NT2/D1 (cell line): ENCODE data around the gene CUEDC1.

ENCODE experiments used
- DNase-seq: peaks from one replicate; pipeline ENCODE4 v3.0.0-alpha.2; 2011; ENCODE audit warnings: low read depth, low spot score
- H3K27me3 ChIP-seq: 2 replicates; pipeline ENCODE4 v1.6.0; 2011; ENCODE audit warnings: mild to moderate bottlenecking; ENCODE audit not compliant: insufficient read length, insufficient read depth
- H3K36me3 ChIP-seq: 2 replicates; pipeline ENCODE4 v1.6.1; 2011; ENCODE audit warnings: mild to moderate bottlenecking, low read length, mixed read lengths; ENCODE audit not compliant: insufficient read depth, insufficient read length
- H3K4me1 ChIP-seq: 2 replicates; pipeline ENCODE4 v1.5.1; 2011; ENCODE audit not compliant: insufficient read depth, insufficient read length
- H3K4me3 ChIP-seq: 2 replicates; pipeline ENCODE4 v1.5.1; 2011; ENCODE audit warnings: low read depth; ENCODE audit not compliant: insufficient read length
- H3K9ac ChIP-seq: 2 replicates; pipeline ENCODE4 v1.6.0; 2011; ENCODE audit warnings: low read depth; ENCODE audit not compliant: insufficient read length
- H3K9me3 ChIP-seq: 2 replicates; pipeline ENCODE4 v1.5.1; 2011; ENCODE audit warnings: mild to moderate bottlenecking, low read length; ENCODE audit not compliant: insufficient read depth
- SUZ12 ChIP-seq: IDR thresholded peaks from 2 replicates; pipeline ENCODE4 v1.6.1; 2011; ENCODE audit not compliant: insufficient read length, insufficient read depth; ENCODE audit errors: extremely low read depth
- YY1 ChIP-seq: IDR thresholded peaks from 2 replicates; pipeline ENCODE4 v1.6.1; 2011; ENCODE audit not compliant: insufficient read length, insufficient read depth
- ZNF274 ChIP-seq: IDR thresholded peaks from 2 replicates; pipeline ENCODE4 v1.6.1; 2011; ENCODE audit warnings: mild to moderate bottlenecking, low read depth, low read length

The CUEDC1 gene

DNA sequence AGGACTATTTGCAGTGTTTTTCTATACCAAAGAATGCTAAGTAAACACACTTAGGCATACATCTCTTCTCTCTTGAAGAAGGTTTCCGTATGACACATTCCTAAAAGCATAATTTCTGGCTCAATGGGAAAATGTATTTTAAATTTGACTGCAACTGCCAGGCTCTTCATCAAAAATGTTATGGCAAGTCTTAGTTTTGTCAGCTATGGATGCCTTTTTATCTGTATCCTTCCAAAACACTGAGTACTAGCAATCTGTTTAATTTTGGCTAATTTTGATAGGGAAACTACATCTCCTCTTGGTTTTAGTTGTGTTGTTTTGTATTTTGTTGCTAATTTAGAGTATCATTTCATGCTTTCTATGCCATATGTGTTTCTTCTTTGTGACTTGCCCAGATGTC is 140.8 kb downstream of the CUEDC1 start:
- no peak for DNase-seq

DNA sequence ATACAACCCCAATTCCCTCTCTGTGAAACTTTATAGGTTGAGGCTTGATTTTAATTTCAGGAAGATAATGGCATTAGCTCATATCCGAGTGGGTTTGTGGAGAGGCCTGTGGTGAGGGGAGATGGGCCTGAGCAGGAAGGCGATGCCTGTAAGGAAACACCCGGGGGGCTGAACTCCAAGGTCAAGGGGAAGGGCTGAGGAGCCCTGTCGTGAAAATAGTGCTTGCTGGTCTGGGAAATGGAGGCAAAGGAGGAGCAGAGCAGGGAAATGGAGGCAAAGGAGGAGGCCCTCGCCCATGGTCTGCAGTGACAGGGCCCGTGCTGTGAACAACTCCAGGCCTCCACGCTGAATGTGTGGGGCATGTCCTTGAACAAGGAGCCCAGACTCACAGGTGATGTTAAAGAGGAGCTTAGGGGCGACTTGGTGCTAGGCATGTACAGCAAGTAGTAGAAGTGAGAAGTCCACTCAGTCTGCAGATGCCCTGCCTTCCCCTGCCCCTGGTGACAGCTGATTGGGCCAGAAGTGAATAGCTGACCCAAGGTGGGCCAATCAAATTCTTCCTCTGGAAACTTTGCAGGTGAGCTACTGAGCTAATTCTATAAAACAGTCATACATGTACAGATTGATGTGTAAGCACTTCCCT is 143.5 kb downstream of the CUEDC1 start:
- Histone ChIP-seq H3K9ac (no peak overlapping the region), H3K4me1 (peaks cover 9% of the 10 kb centered on the region), H3K36me3 (no peaks in the 10 kb centered on the region), H3K27me3 (no peaks in the 10 kb centered on the region), H3K4me3 (no peak overlapping the region), H3K9me3 (no peaks in the 10 kb centered on the region)
- DNase-seq = no peak
- no peak for TF ChIP-seq YY1
- no peak for TF ChIP-seq ZNF274
- TF ChIP-seq SUZ12 = no peak

More for the DNA sequence above, 140.8 kb downstream of the CUEDC1 start:
- TF ChIP-seq SUZ12 = no peak
- no peak for TF ChIP-seq ZNF274
- no peak for TF ChIP-seq YY1
- no peak overlapping the region for H3K9ac ChIP-seq
- H3K4me1 ChIP-seq = peaks cover 12% of the 10 kb centered on the region
- H3K9me3 ChIP-seq = no peaks in the 10 kb centered on the region
- no peaks in the 10 kb centered on the region for H3K27me3 ChIP-seq
- no peak overlapping the region for H3K4me3 ChIP-seq
- no peaks in the 10 kb centered on the region for H3K36me3 ChIP-seq
